ENCODE results near the gene SLC7A1. TPM values are rescaled to one million over a fixed set of nuclear protein-coding genes. Genes with fewer than 3 reads are reported as not detected.

The SLC7A1 gene
- total and polyA plus RNA-seq, 4 donors: 0.90 to 22.6 (median 1.4) TPM

DNA sequence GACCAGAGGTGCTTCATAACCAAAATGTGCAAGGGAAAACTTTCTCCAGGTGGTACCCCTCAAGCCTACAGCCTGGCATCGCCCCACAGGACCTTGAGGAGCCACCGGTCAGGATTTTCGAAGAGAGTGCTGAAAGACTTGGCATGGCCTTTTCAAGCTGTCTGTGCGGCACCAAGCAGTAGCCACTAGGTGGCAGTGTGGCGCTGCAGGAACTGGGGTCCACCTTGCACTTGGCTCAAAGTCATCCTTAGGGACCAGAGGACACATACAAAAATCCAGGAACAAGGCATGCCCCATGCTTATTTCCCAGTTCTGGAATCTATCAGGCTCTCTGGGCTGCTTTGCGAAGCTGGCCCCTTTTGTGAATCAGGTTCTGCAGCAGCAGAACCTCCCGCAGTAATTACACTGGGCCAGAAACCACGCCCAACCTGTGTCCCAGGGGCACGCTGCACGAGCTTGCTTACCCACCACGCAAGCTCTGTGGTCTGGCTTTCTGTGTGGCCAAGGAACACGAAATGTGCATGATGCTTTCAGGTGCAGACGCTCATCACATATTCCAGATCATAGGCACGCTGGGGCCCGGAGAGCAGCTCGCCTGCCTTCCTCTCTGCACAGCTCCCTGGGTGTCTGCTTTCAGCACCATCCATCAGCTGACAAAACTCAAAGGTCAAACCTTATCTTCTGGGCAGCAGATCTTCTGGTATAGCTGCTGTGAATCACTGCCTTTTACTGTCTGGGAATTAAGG is 87.2 kb downstream of the SLC7A1 start:
- 49% methylated on average over 16 of the region's 16 CpGs for WGBS
- DNase-seq (ENCODE audit: low spot score): peak; percentile 88
- Histone ChIP-seq H3K9ac (ENCODE audit: low read depth in 1 of 2, low read length in 2 of 2) (no peak overlapping the region), H3K27ac (ENCODE audit: low read depth in 1 of 2, low read length in 2 of 2) (no peak overlapping the region), H3K4me1 (ENCODE audit: control insufficient read depth in 4 of 4, insufficient read depth in 4 of 4, low read length in 3 of 4) (no peaks in the 10 kb centered on the region), H3K4me3 (ENCODE audit: low read depth in 1 of 3, low read length in 3 of 3) (no peak overlapping the region), H3K36me3 (ENCODE audit: control insufficient read depth in 4 of 4, insufficient read depth in 3 of 4, low read depth in 1 of 4, low read length in 3 of 4) (no peaks in the 10 kb centered on the region), H3K27me3 (ENCODE audit: control insufficient read depth in 4 of 4, insufficient read depth in 4 of 4, low read length in 3 of 4) (peaks cover 0 to 2% (median 0%) of the 10 kb centered on the region in 4 donors), H3K9me3 (ENCODE audit: control insufficient read depth in 4 of 4, low read length in 3 of 4) (no peaks in the 10 kb centered on the region)
- TF ChIP-seq FOXA1 (IDR thresholded peaks at IDR 0.05) (no peak), SP1 (IDR thresholded peaks at IDR 0.05) (no peak), RAD21 (IDR thresholded peaks at IDR 0.05) (peak; percentile 97), RXRA (IDR thresholded peaks at IDR 0.05) (no peak)
- TF ChIP-seq, protein P1, sequence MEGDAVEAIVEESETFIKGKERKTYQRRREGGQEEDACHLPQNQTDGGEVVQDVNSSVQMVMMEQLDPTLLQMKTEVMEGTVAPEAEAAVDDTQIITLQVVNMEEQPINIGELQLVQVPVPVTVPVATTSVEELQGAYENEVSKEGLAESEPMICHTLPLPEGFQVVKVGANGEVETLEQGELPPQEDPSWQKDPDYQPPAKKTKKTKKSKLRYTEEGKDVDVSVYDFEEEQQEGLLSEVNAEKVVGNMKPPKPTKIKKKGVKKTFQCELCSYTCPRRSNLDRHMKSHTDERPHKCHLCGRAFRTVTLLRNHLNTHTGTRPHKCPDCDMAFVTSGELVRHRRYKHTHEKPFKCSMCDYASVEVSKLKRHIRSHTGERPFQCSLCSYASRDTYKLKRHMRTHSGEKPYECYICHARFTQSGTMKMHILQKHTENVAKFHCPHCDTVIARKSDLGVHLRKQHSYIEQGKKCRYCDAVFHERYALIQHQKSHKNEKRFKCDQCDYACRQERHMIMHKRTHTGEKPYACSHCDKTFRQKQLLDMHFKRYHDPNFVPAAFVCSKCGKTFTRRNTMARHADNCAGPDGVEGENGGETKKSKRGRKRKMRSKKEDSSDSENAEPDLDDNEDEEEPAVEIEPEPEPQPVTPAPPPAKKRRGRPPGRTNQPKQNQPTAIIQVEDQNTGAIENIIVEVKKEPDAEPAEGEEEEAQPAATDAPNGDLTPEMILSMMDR (IDR thresholded peaks at IDR 0.05; ENCODE audit: low read depth, low read length, missing input control): peak; percentile 97
- TF ChIP-seq, protein P2, sequence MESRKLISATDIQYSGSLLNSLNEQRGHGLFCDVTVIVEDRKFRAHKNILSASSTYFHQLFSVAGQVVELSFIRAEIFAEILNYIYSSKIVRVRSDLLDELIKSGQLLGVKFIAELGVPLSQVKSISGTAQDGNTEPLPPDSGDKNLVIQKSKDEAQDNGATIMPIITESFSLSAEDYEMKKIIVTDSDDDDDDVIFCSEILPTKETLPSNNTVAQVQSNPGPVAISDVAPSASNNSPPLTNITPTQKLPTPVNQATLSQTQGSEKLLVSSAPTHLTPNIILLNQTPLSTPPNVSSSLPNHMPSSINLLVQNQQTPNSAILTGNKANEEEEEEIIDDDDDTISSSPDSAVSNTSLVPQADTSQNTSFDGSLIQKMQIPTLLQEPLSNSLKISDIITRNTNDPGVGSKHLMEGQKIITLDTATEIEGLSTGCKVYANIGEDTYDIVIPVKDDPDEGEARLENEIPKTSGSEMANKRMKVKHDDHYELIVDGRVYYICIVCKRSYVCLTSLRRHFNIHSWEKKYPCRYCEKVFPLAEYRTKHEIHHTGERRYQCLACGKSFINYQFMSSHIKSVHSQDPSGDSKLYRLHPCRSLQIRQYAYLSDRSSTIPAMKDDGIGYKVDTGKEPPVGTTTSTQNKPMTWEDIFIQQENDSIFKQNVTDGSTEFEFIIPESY (IDR thresholded peaks at IDR 0.05): no peak

GRCh38 chr13:29507356-29507755 is 88.1 kb downstream of the SLC7A1 start:
- Histone ChIP-seq H3K4me3 (ENCODE audit: low read depth in 1 of 3, low read length in 3 of 3) (no peak overlapping the region), H3K27ac (ENCODE audit: low read depth in 1 of 2, low read length in 2 of 2) (no peak overlapping the region), H3K36me3 (ENCODE audit: control insufficient read depth in 4 of 4, insufficient read depth in 3 of 4, low read depth in 1 of 4, low read length in 3 of 4) (no peaks in the 10 kb centered on the region), H3K9ac (ENCODE audit: low read depth in 1 of 2, low read length in 2 of 2) (no peak overlapping the region), H3K9me3 (ENCODE audit: control insufficient read depth in 4 of 4, low read length in 3 of 4) (no peaks in the 10 kb centered on the region), H3K27me3 (ENCODE audit: control insufficient read depth in 4 of 4, insufficient read depth in 4 of 4, low read length in 3 of 4) (peaks cover 0 to 2% (median 0%) of the 10 kb centered on the region in 4 donors), H3K4me1 (ENCODE audit: control insufficient read depth in 4 of 4, insufficient read depth in 4 of 4, low read length in 3 of 4) (no peaks in the 10 kb centered on the region)
- TF ChIP-seq ATF3 (IDR thresholded peaks at IDR 0.05) (no peak), RAD21 (IDR thresholded peaks at IDR 0.05) (no peak), HNF4A (conservative IDR thresholded peaks at IDR 0.05) (no peak), HNF4G (IDR thresholded peaks at IDR 0.05) (no peak), GABPA (IDR thresholded peaks at IDR 0.05 in 1 of 2, conservative IDR thresholded peaks at IDR 0.05 in 1 of 2) (no peak), RXRA (IDR thresholded peaks at IDR 0.05) (no peak), YY1 (IDR thresholded peaks at IDR 0.05) (no peak), TAF1 (conservative IDR thresholded peaks at IDR 0.05) (no peak), EGR1 (IDR thresholded peaks at IDR 0.05; ENCODE audit: low read depth in 2 of 2) (no peak), REST (IDR thresholded peaks at IDR 0.05) (no peak), FOXA2 (IDR thresholded peaks at IDR 0.05) (no peak)
- TF ChIP-seq, protein P1 (IDR thresholded peaks at IDR 0.05; ENCODE audit: low read depth, low read length, missing input control): no peak
- TF ChIP-seq, protein P2 (IDR thresholded peaks at IDR 0.05): no peak
- TF ChIP-seq, protein P3, sequence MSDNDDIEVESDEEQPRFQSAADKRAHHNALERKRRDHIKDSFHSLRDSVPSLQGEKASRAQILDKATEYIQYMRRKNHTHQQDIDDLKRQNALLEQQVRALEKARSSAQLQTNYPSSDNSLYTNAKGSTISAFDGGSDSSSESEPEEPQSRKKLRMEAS (IDR thresholded peaks at IDR 0.05): no peak
- WGBS: 80% methylated on average over 14 of the region's 14 CpGs
- no peak for DNase-seq (ENCODE audit: low spot score)
